ENCODE data around the gene ME1. TPM values are rescaled to one million over a fixed set of nuclear protein-coding genes. Genes with fewer than 3 reads are reported as not detected.
A peak's percentile ranks its signal among the peaks of the same experiment; 100 is the strongest.

ME1 gene
- total RNA-seq, 1 donor from 2014 or later: 22.3 TPM

GRCh38 chr6:83472767-83473166 is 41.9 kb upstream of the ME1 start:
- Histone ChIP-seq H3K27me3 (ENCODE audit: low read depth) (no peaks in the 10 kb centered on the region), H3K9me3 (replicated peaks) (no peaks in the 10 kb centered on the region), H3K36me3 (no peaks in the 10 kb centered on the region), H3K4me1 (peaks cover 21% of the 10 kb centered on the region), H3K27ac (replicated peaks) (no peak overlapping the region), H3K4me3 (no peak overlapping the region)
- intact Hi-C loops (cut with micrococcal nuclease): no loop called here
- no peak for DNase-seq
- no peak for TF ChIP-seq CTCF (IDR thresholded peaks at IDR 0.05; ENCODE audit: borderline replicate concordance)

GRCh38 chr6:83470587-83470986 is 39.7 kb upstream of the ME1 start:
- peaks cover 21% of the 10 kb centered on the region for H3K4me1 ChIP-seq
- H3K27ac ChIP-seq (replicated peaks): no peak overlapping the region
- no peak for DNase-seq
- no peaks in the 10 kb centered on the region for H3K36me3 ChIP-seq
- TF ChIP-seq CTCF (IDR thresholded peaks at IDR 0.05; ENCODE audit: borderline replicate concordance): no peak
- H3K9me3 ChIP-seq (replicated peaks): no peaks in the 10 kb centered on the region
- H3K27me3 ChIP-seq (ENCODE audit: low read depth): no peaks in the 10 kb centered on the region
- no peak overlapping the region for H3K4me3 ChIP-seq
- intact Hi-C loops (cut with micrococcal nuclease): no loop called here

DNA sequence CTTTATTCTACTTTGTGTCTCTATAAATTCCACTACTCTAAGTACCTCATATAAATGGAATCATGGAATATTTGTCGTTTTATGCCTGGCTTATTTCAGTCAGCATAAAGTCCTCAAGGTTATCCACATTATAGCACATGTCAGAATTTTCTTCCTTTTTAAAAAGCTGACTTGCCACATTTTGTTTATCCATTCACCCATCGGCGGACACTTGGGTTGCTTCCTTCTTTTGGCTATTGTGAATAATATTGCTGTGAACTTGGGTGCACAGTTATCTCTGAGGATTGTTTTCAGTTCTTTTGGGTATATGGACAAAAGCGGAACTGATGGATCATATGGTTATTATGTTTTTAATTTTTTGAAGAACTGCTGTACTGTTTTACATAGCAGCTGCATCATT is 39.1 kb upstream of the ME1 start:
- Histone ChIP-seq H3K27me3 (ENCODE audit: low read depth) (no peaks in the 10 kb centered on the region), H3K9me3 (replicated peaks) (no peaks in the 10 kb centered on the region), H3K36me3 (no peaks in the 10 kb centered on the region), H3K4me1 (peaks cover 21% of the 10 kb centered on the region), H3K27ac (replicated peaks) (no peak overlapping the region), H3K4me3 (no peak overlapping the region)
- intact Hi-C loops (cut with micrococcal nuclease): no loop called here
- DNase-seq: no peak
- no peak for TF ChIP-seq CTCF (IDR thresholded peaks at IDR 0.05; ENCODE audit: borderline replicate concordance)

DNA sequence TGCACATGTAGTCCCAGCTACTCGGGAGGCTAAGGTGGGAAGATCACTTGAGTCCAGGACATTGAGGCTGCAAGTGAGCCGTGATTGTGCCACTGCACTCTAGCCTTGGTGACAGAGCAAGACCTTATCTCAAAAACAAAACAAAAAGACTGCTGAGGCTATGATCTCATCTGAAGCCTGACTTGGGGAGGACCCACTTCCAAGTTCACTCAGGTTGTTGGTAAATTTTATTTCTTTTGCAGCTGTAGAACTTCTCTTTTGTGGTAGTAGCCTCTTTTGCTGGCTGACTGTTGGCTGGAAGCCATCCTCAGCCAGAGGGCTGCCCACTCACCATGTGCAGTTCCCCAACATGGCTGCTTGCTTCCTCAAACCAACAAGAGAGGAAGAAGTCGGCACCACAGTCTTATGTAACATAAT is 36.8 kb upstream of the ME1 start:
- H3K27ac ChIP-seq (replicated peaks): peak overlapping the region; percentile 40
- no peak for TF ChIP-seq CTCF (IDR thresholded peaks at IDR 0.05; ENCODE audit: borderline replicate concordance)
- H3K36me3 ChIP-seq: no peaks in the 10 kb centered on the region
- H3K27me3 ChIP-seq (ENCODE audit: low read depth): no peaks in the 10 kb centered on the region
- peaks cover 3% of the 10 kb centered on the region for H3K4me1 ChIP-seq
- H3K9me3 ChIP-seq (replicated peaks): no peaks in the 10 kb centered on the region
- intact Hi-C loops (cut with micrococcal nuclease): no loop called here
- peak; percentile 22 for DNase-seq
- no peak overlapping the region for H3K4me3 ChIP-seq

GRCh38 chr6:83466328-83466727 is 35.5 kb upstream of the ME1 start:
- Histone ChIP-seq H3K27me3 (ENCODE audit: low read depth) (no peaks in the 10 kb centered on the region), H3K27ac (replicated peaks) (no peak overlapping the region), H3K4me1 (no peaks in the 10 kb centered on the region), H3K4me3 (no peak overlapping the region), H3K9me3 (replicated peaks) (no peaks in the 10 kb centered on the region), H3K36me3 (no peaks in the 10 kb centered on the region)
- no peak for TF ChIP-seq CTCF (IDR thresholded peaks at IDR 0.05; ENCODE audit: borderline replicate concordance)
- DNase-seq: no peak
- intact Hi-C loops (cut with micrococcal nuclease): no loop called here
